GM21723 (cell line): ENCODE results near the gene DPYD.

Experiments
- ATAC-seq: cut with Tn5 transposase; IDR thresholded peaks from one replicate; pipeline ENCODE4 v1.9.1; 2021; ENCODE audit warnings: mild to moderate bottlenecking, moderate library complexity; ENCODE audit not compliant: unreplicated experiment

The DPYD gene

GRCh38 chr1:97119260-97120158 is 801.3 kb downstream of the DPYD start:
- no peak for ATAC-seq

GRCh38 chr1:97114842-97115241 is 806.0 kb downstream of the DPYD start:
- no peak for ATAC-seq

- ATAC-seq: no peak
These were observed 808.4 kb downstream of the DPYD start for GRCh38 chr1:97112442-97112841.

- ATAC-seq: no peak
These were observed 812.7 kb downstream of the DPYD start for GRCh38 chr1:97108179-97108578.

GRCh38 chr1:97105531-97105930 is 815.3 kb downstream of the DPYD start:
- ATAC-seq: no peak

GRCh38 chr1:97101509-97101908 is 819.3 kb downstream of the DPYD start:
- ATAC-seq: no peak

- no peak for ATAC-seq
These were observed 823.4 kb downstream of the DPYD start for GRCh38 chr1:97097404-97097925.

- ATAC-seq: no peak
These were observed 825.1 kb downstream of the DPYD start for GRCh38 chr1:97095764-97096163.

GRCh38 chr1:97094247-97094972 is 826.4 kb downstream of the DPYD start:
- no peak for ATAC-seq

GRCh38 chr1:97093741-97094140 is 827.1 kb downstream of the DPYD start:
- no peak for ATAC-seq

- ATAC-seq: no peak
These were observed 828.0 kb downstream of the DPYD start for GRCh38 chr1:97092824-97093223.

- ATAC-seq: no peak
These were observed 829.2 kb downstream of the DPYD start for GRCh38 chr1:97091679-97092078.

- no peak for ATAC-seq
These were observed 829.6 kb downstream of the DPYD start for GRCh38 chr1:97091263-97091662.

GRCh38 chr1:97090725-97091124 is 830.1 kb downstream of the DPYD start:
- no peak for ATAC-seq

- ATAC-seq: no peak
These were observed 831.7 kb downstream of the DPYD start for GRCh38 chr1:97089173-97089572.

- no peak for ATAC-seq
These were observed 832.4 kb downstream of the DPYD start for GRCh38 chr1:97088391-97088790.

- no peak for ATAC-seq
These were observed 836.3 kb downstream of the DPYD start for GRCh38 chr1:97084546-97084945.

- no peak for ATAC-seq
These were observed 838.5 kb downstream of the DPYD start for GRCh38 chr1:97082160-97082848.

- ATAC-seq: no peak
These were observed 842.0 kb downstream of the DPYD start for GRCh38 chr1:97078872-97079271.

GRCh38 chr1:97077221-97077620 is 843.6 kb downstream of the DPYD start:
- ATAC-seq: no peak

- ATAC-seq: no peak
These were observed 846.1 kb downstream of the DPYD start for GRCh38 chr1:97074771-97075170.
